Neural cell (in vitro differentiated cells): ENCODE data around the gene CPLX4. TPM values are rescaled to one million over a fixed set of nuclear protein-coding genes. Genes with fewer than 3 reads are reported as not detected.

Experiments used
- H2AFZ ChIP-seq: fragments of 200-600, 300-800 bp; sonication (generic), shearing (Covaris generic); 2 replicates; pipeline ENCODE4 v1.6.0; 2014; ENCODE audit warnings: low read depth, mild to moderate bottlenecking, antibody characterized with exemption, low read length, moderate library complexity
- H3F3A ChIP-seq: fragments of 200-600 bp; shearing (Covaris generic); 2 replicates; pipeline ENCODE4 v1.6.1; 2016; ENCODE audit warnings: mild to moderate bottlenecking, moderate library complexity, mixed read lengths, antibody characterized with exemption, low read length; ENCODE audit not compliant: insufficient read depth, poor library complexity, severe bottlenecking
- H3K27ac ChIP-seq: fragments of 200-600, 300-800 bp; sonication (generic), shearing (Covaris generic); 2 replicates; pipeline ENCODE4 v1.5.1; 2014; ENCODE audit warnings: mild to moderate bottlenecking, low read length, moderate library complexity
- H3K27me3 ChIP-seq: fragments of 300-800, 200-600 bp; sonication (generic), shearing (Covaris generic); 2 replicates; pipeline ENCODE4 v1.6.0; 2014; ENCODE audit warnings: mild to moderate bottlenecking, low read depth, low read length, moderate library complexity; ENCODE audit not compliant: insufficient read depth
- H3K36me3 ChIP-seq: fragments of 300-800, 200-600 bp; sonication (generic), shearing (Covaris generic); 2 replicates; pipeline ENCODE4 v1.5.1; 2014; ENCODE audit warnings: mild to moderate bottlenecking, antibody characterized with exemption, low read length, moderate library complexity; ENCODE audit not compliant: insufficient read depth
- H3K4me2 ChIP-seq: fragments of 300-800, 200-600 bp; sonication (generic), shearing (Covaris generic); 2 replicates; pipeline ENCODE4 v1.6.0; 2014; ENCODE audit warnings: mild to moderate bottlenecking, low read length
- H3K4me3 ChIP-seq: fragments of 300-800, 200-600 bp; sonication (generic), shearing (Covaris generic); 2 replicates; pipeline ENCODE4 v1.5.1; 2014; ENCODE audit warnings: mild to moderate bottlenecking, low read length, moderate library complexity
- H3K79me2 ChIP-seq: fragments of 200-600 bp; shearing (Covaris generic); replicated peaks from 2 replicates; pipeline ENCODE4 v1.6.0; 2014; ENCODE audit warnings: mild to moderate bottlenecking, low read length, moderate library complexity; ENCODE audit not compliant: insufficient read depth
- H3K9ac ChIP-seq: fragments of 300-800, 200-600 bp; sonication (generic), shearing (Covaris generic); 2 replicates; pipeline ENCODE4 v1.6.1; 2016; ENCODE audit warnings: mild to moderate bottlenecking, low read length, mixed read lengths
- H3K9me2 ChIP-seq: fragments of 200-600 bp; shearing (Covaris generic); 2 replicates; pipeline ENCODE4 v1.6.1; 2016; ENCODE audit warnings: mild to moderate bottlenecking, low read length, mixed read lengths; ENCODE audit not compliant: insufficient read depth
- H3K9me3 ChIP-seq: fragments of 200-600, 300-800 bp; sonication (generic), shearing (Covaris generic); 2 replicates; pipeline ENCODE4 v1.6.1; 2016; ENCODE audit warnings: mild to moderate bottlenecking, mixed run types, low read length, moderate library complexity, mixed read lengths
- H4K20me1 ChIP-seq: fragments of 200-600 bp; shearing (Covaris generic); 2 replicates; pipeline ENCODE4 v1.6.1; 2016; ENCODE audit warnings: mild to moderate bottlenecking, mixed run types; ENCODE audit not compliant: insufficient read depth
- CTCF ChIP-seq: fragments of 450-650 bp; IDR thresholded peaks from 2 replicates; pipeline ENCODE4 v1.5.1; 2014; ENCODE audit warnings: antibody characterized with exemption, mild to moderate bottlenecking, moderate library complexity; ENCODE audit not compliant: poor library complexity, severe bottlenecking
- EP300 ChIP-seq: fragments of 450-650 bp; conservative IDR thresholded peaks from 2 replicates; pipeline ENCODE4 v1.6.1; 2014; ENCODE audit warnings: antibody characterized with exemption, mild to moderate bottlenecking, moderate library complexity; ENCODE audit not compliant: poor library complexity, severe bottlenecking
- EZH2 ChIP-seq: fragments of 200-600, 300-800 bp; shearing (Covaris generic), sonication (generic); IDR thresholded peaks from 2 replicates; pipeline ENCODE4 v1.6.1; 2014; ENCODE audit warnings: antibody characterized with exemption, low read length, borderline replicate concordance, mild to moderate bottlenecking; ENCODE audit not compliant: insufficient read depth, poor library complexity, severe bottlenecking
- MXI1 ChIP-seq: fragments of 450-650 bp; conservative IDR thresholded peaks from 2 replicates; pipeline ENCODE4 v1.6.1; 2014; ENCODE audit warnings: antibody characterized with exemption, mild to moderate bottlenecking; ENCODE audit not compliant: poor library complexity, severe bottlenecking
- POLR2AphosphoS5 ChIP-seq: IDR thresholded peaks from 2 replicates; pipeline ENCODE4 v1.6.1; 2012
- RAD21 ChIP-seq: fragments of 450-650 bp; conservative IDR thresholded peaks from 2 replicates; pipeline ENCODE4 v1.6.1; 2014; ENCODE audit warnings: antibody characterized with exemption, mild to moderate bottlenecking, moderate library complexity
- REST ChIP-seq: IDR thresholded peaks from 2 replicates; pipeline ENCODE4 v1.6.1; 2012; ENCODE audit warnings: borderline replicate concordance
- SMC3 ChIP-seq: fragments of 450-650 bp; conservative IDR thresholded peaks from 2 replicates; pipeline ENCODE4 v1.6.1; 2014; ENCODE audit warnings: antibody characterized with exemption, mild to moderate bottlenecking, moderate library complexity; ENCODE audit not compliant: poor library complexity
- TAF1 ChIP-seq: IDR thresholded peaks from 2 replicates; pipeline ENCODE4 v1.6.1; 2012; ENCODE audit warnings: low read depth
- polyA plus RNA-seq: library from polyadenylated mRNA; depleted of rRNA; stranded (reverse); fragments of >200 nt; gene quantifications from 2 replicates; pipeline ENCODE4 v1.2.3, GENCODE V29; 2014

The CPLX4 gene
- polyA plus RNA-seq, 1 donor from 2014 or later: not detected

- H3K27ac ChIP-seq: no peak overlapping the region
- no peak overlapping the region for H3K9ac ChIP-seq
- no peaks in the 10 kb centered on the region for H3K27me3 ChIP-seq
- no peak overlapping the region for H3K4me3 ChIP-seq
- no peak overlapping the region for H2AFZ ChIP-seq
- H3K36me3 ChIP-seq: peaks cover 42% of the 10 kb centered on the region
- no peak overlapping the region for H3K4me2 ChIP-seq
- H3K9me3 ChIP-seq: peaks cover 4% of the 10 kb centered on the region
- no peaks in the 10 kb centered on the region for H3K79me2 ChIP-seq
- H3K9me2 ChIP-seq: no peaks in the 10 kb centered on the region
- TF ChIP-seq EP300 (no peak), MXI1 (no peak), POLR2AphosphoS5 (no peak), EZH2 (no peak), RAD21 (no peak), TAF1 (no peak), REST (no peak), CTCF (no peak)
- H4K20me1 ChIP-seq: no peaks in the 10 kb centered on the region
- no peaks in the 10 kb centered on the region for H3F3A ChIP-seq
These were observed 22.4 kb upstream of the CPLX4 start for GRCh38 chr18:59340817-59341216.

- no peak overlapping the region for H3K9ac ChIP-seq
- no peak overlapping the region for H3K27ac ChIP-seq
- peaks cover 37% of the 10 kb centered on the region for H3K36me3 ChIP-seq
- no peaks in the 10 kb centered on the region for H3K27me3 ChIP-seq
- H3K4me3 ChIP-seq: no peak overlapping the region
- TF ChIP-seq MXI1 (no peak), SMC3 (no peak), POLR2AphosphoS5 (no peak), RAD21 (no peak), TAF1 (no peak), CTCF (no peak), EP300 (no peak), EZH2 (no peak), REST (no peak)
- H3K79me2 ChIP-seq: no peaks in the 10 kb centered on the region
- no peaks in the 10 kb centered on the region for H3F3A ChIP-seq
- no peaks in the 10 kb centered on the region for H3K9me2 ChIP-seq
- H4K20me1 ChIP-seq: no peaks in the 10 kb centered on the region
- H3K4me2 ChIP-seq: no peak overlapping the region
- H2AFZ ChIP-seq: no peak overlapping the region
- H3K9me3 ChIP-seq: peaks cover 4% of the 10 kb centered on the region
These were observed 21.9 kb upstream of the CPLX4 start for GRCh38 chr18:59340312-59340711.
